Measurements from ENCODE around the gene PSMB3. TPM values are rescaled to one million over a fixed set of nuclear protein-coding genes. Genes with fewer than 3 reads are reported as not detected.

Gene PSMB3
- total RNA-seq, 1 experiment from 2014 or later, result 441 TPM

GRCh38 chr17:38799501-38800236, 47.1 kb downstream of the PSMB3 start, which contains the start of gene PIP4K2B:
Gene PIP4K2B, minus strand, starts transcription at chr17:38799556. Its CDS starts 132 bp downstream, at chr17:38799424.
- ChIA-PET CTCF (no interaction called here), POLR2A (ENCODE audit: unreplicated experiment) (no interaction called here)
- peak within 1 kb of the TSS; percentile 72 for H3K4me3 ChIP-seq (ENCODE audit: low read length)
- no peaks in the 10 kb centered on the region for H3K9me3 ChIP-seq (ENCODE audit: low read length)
- peaks cover 44% of the 10 kb centered on the region for H3K79me2 ChIP-seq (ENCODE audit: low read length)
- H3K36me3 ChIP-seq (ENCODE audit: low read depth, low read length), result peaks cover 13% of the 10 kb centered on the region; the same call in 1 of the 2 replicates
- H3K27ac ChIP-seq (ENCODE audit: low read length), result peak within 1 kb of the TSS; percentile 92
- peak; percentile 89 for DNase-seq
- intact Hi-C loops (cut with micrococcal nuclease), result loop anchor here (2.0 kb wide), 1 partner anchor 47 kb away; the partner anchor contains the start of gene PSMB3
- TF ChIP-seq EZH2 (IDR thresholded peaks at IDR 0.05; ENCODE audit: low read length, unreplicated experiment) (no peak), CTCF (conservative IDR thresholded peaks at IDR 0.05; ENCODE audit: low read depth, low read length) (no peak), EZH2phosphoT487 (IDR thresholded peaks at IDR 0.05; ENCODE audit: borderline replicate concordance, low read length) (no peak)
- ATAC-seq, result peak; percentile 92
- no TSS peak for BruUV-seq (replicated peaks)
- H3K27me3 ChIP-seq (ENCODE audit: low read length), result no peaks in the 10 kb centered on the region
- H3K4me2 ChIP-seq (ENCODE audit: low read length), result peak within 1 kb of the TSS; percentile 84
- H3K4me1 ChIP-seq (ENCODE audit: insufficient read depth, low read length), result peaks cover 16% of the 10 kb centered on the region
- H2AFZ ChIP-seq (ENCODE audit: low read length), result peak within 1 kb of the TSS; percentile 80
- H3K9me2 ChIP-seq (replicated peaks; ENCODE audit: low read length), result no peaks in the 10 kb centered on the region
- peak within 1 kb of the TSS; percentile 98 for H3K9ac ChIP-seq (ENCODE audit: low read length)
- H4K20me1 ChIP-seq (ENCODE audit: low read length), result peaks cover 9% of the 10 kb centered on the region; the same call in 1 of the 2 replicates
- no peaks in the 10 kb centered on the region for H3F3A ChIP-seq (ENCODE audit: low read length, unreplicated experiment)

- Histone ChIP-seq H3K27ac (ENCODE audit: low read length) (peak overlapping the region; percentile 92), H3K36me3 (ENCODE audit: low read depth, low read length) (peaks cover 13% of the 10 kb centered on the region; the same call in 1 of the 2 replicates), H2AFZ (ENCODE audit: low read length) (peak overlapping the region; percentile 55), H3K27me3 (ENCODE audit: low read length) (no peaks in the 10 kb centered on the region), H3K79me2 (ENCODE audit: low read length) (peaks cover 39% of the 10 kb centered on the region), H3K9me3 (ENCODE audit: low read length) (no peaks in the 10 kb centered on the region), H3K9me2 (replicated peaks; ENCODE audit: low read length) (no peaks in the 10 kb centered on the region), H4K20me1 (ENCODE audit: low read length) (peaks cover 9% of the 10 kb centered on the region; the same call in 1 of the 2 replicates), H3K4me3 (ENCODE audit: low read length) (peak overlapping the region; percentile 72), H3K4me1 (ENCODE audit: insufficient read depth, low read length) (peaks cover 16% of the 10 kb centered on the region), H3K4me2 (ENCODE audit: low read length) (peak overlapping the region; percentile 84), H3F3A (ENCODE audit: low read length, unreplicated experiment) (no peaks in the 10 kb centered on the region), H3K9ac (ENCODE audit: low read length) (peak overlapping the region; percentile 98; the same call in 1 of the 2 replicates)
- TSS peak; percentile 84 for BruUV-seq (replicated peaks)
- ChIA-PET POLR2A (ENCODE audit: unreplicated experiment) (no interaction called here), CTCF (no interaction called here)
- intact Hi-C loops (cut with micrococcal nuclease), result no loop called here
- DNase-seq (no peak), ATAC-seq (no peak)
- no peak for TF ChIP-seq EZH2phosphoT487 (IDR thresholded peaks at IDR 0.05; ENCODE audit: borderline replicate concordance, low read length)
- no peak for TF ChIP-seq EZH2 (IDR thresholded peaks at IDR 0.05; ENCODE audit: low read length, unreplicated experiment)
- TF ChIP-seq CTCF (conservative IDR thresholded peaks at IDR 0.05; ENCODE audit: low read depth, low read length), result no peak
These were observed 47.8 kb downstream of the PSMB3 start for GRCh38 chr17:38800237-38800760.

- Histone ChIP-seq H3K27me3 (ENCODE audit: low read length) (no peaks in the 10 kb centered on the region), H3K4me2 (ENCODE audit: low read length) (no peak overlapping the region), H3K4me1 (ENCODE audit: insufficient read depth, low read length) (no peaks in the 10 kb centered on the region), H3K9ac (ENCODE audit: low read length) (no peak overlapping the region), H3K9me3 (ENCODE audit: low read length) (no peaks in the 10 kb centered on the region), H2AFZ (ENCODE audit: low read length) (no peak overlapping the region), H3K9me2 (replicated peaks; ENCODE audit: low read length) (no peaks in the 10 kb centered on the region), H3K27ac (ENCODE audit: low read length) (no peak overlapping the region), H4K20me1 (ENCODE audit: low read length) (no peaks in the 10 kb centered on the region), H3K79me2 (ENCODE audit: low read length) (no peaks in the 10 kb centered on the region), H3K36me3 (ENCODE audit: low read depth, low read length) (peaks cover 28% of the 10 kb centered on the region), H3K4me3 (ENCODE audit: low read length) (no peak overlapping the region), H3F3A (ENCODE audit: low read length, unreplicated experiment) (no peaks in the 10 kb centered on the region)
- DNase-seq (no peak), ATAC-seq (no peak)
- TF ChIP-seq CTCF (conservative IDR thresholded peaks at IDR 0.05; ENCODE audit: low read depth, low read length) (no peak), EZH2 (IDR thresholded peaks at IDR 0.05; ENCODE audit: low read length, unreplicated experiment) (no peak), EZH2phosphoT487 (IDR thresholded peaks at IDR 0.05; ENCODE audit: borderline replicate concordance, low read length) (no peak)
- POLR2A ChIA-PET (ENCODE audit: unreplicated experiment), result no interaction called here
- CTCF ChIA-PET, result no interaction called here
- no TSS peak for BruUV-seq (replicated peaks)
- intact Hi-C loops (cut with micrococcal nuclease), result no loop called here
These were observed 57.3 kb downstream of the PSMB3 start for GRCh38 chr17:38809828-38810227.

All from PC-3 (cell line).